Activated B cell treated with CpG ODN at 0.5 μM for 24 hours (primary cell): ENCODE measurements around the gene KLC1. TPM values are rescaled to one million over a fixed set of nuclear protein-coding genes. Genes with fewer than 3 reads are reported as not detected.

Experiments
- ATAC-seq: fragments of 200-7000 bp; cut with Tn5 transposase; one replicate; pipeline ENCODE4 v1.10.0; 2021; ENCODE audit warnings: low read depth, mild to moderate bottlenecking, moderate library complexity
- CTCF ChIA-PET: fragments of 350-600 bp; sonication (Branson Sonifier 250); formaldehyde crosslinking; loops from one replicate; lab custom pipeline; 2021; ENCODE audit warnings: antibody characterized with exemption; lab: Charles Lee
- POLR2A ChIA-PET: fragments of 350-600 bp; sonication (Branson Sonifier 250); formaldehyde crosslinking; loops from one replicate; lab custom pipeline; 2021; ENCODE audit warnings: antibody characterized with exemption; lab: Charles Lee
- DNase-seq: peaks from one replicate; pipeline ENCODE4 v3.0.0; 2022
- H3K27ac Mint-ChIP-seq: one replicate; pipeline ENCODE4 v1.8.0; 2020; ENCODE audit warnings: mixed read lengths
- H3K27me3 Mint-ChIP-seq: one replicate; pipeline ENCODE4 v1.8.0; 2021; ENCODE audit warnings: mixed read lengths
- H3K36me3 Mint-ChIP-seq: one replicate; pipeline ENCODE4 v1.8.0; 2021; ENCODE audit warnings: low read depth, mixed read lengths
- H3K4me1 Mint-ChIP-seq: one replicate; pipeline ENCODE4 v1.8.0; 2021; ENCODE audit warnings: mixed read lengths
- H3K4me3 Mint-ChIP-seq: one replicate; pipeline ENCODE4 v1.8.0; 2020; ENCODE audit warnings: mild to moderate bottlenecking, mixed read lengths
- H3K9me3 Mint-ChIP-seq: one replicate; pipeline ENCODE4 v1.8.0; 2020; ENCODE audit warnings: mixed read lengths
- CTCF ChIP-seq: fragments of 200-600 bp; IDR thresholded peaks from one replicate; pipeline ENCODE4 v1.8.0; 2022; ENCODE audit warnings: antibody characterized with exemption, mild to moderate bottlenecking
- intact Hi-C: fragments of 100-400 bp; cut with micrococcal nuclease; formaldehyde crosslinking; loops from one replicate; pipeline ENCODE4 v1.15.1; 2024
- total RNA-seq: library from RNA; stranded (reverse); gene quantifications from 2 replicates; pipeline ENCODE4 v1.2.3, GENCODE V29; 2022

The KLC1 gene
- total RNA-seq, 1 donor from 2014 or later: 153 TPM

GRCh38 chr14:103671911-103672310, 42.9 kb downstream of the KLC1 start:
- H3K27me3 Mint-ChIP-seq: no peaks in the 10 kb centered on the region
- ATAC-seq (no peak), DNase-seq (no peak)
- peaks cover 80% of the 10 kb centered on the region for H3K36me3 Mint-ChIP-seq
- intact Hi-C loops: no loop called here
- CTCF ChIA-PET: no interaction called here
- no peaks in the 10 kb centered on the region for H3K4me1 Mint-ChIP-seq
- no peak for TF ChIP-seq CTCF
- H3K4me3 Mint-ChIP-seq: no peak overlapping the region
- POLR2A ChIA-PET: no interaction called here
- no peak overlapping the region for H3K27ac Mint-ChIP-seq
- no peaks in the 10 kb centered on the region for H3K9me3 Mint-ChIP-seq

- POLR2A ChIA-PET: no interaction called here
- DNase-seq: no peak
- intact Hi-C loops: no loop called here
- Mint-ChIP-seq H3K27me3 (no peaks in the 10 kb centered on the region), H3K36me3 (peaks cover 79% of the 10 kb centered on the region), H3K4me1 (peaks cover 16% of the 10 kb centered on the region), H3K27ac (no peak overlapping the region), H3K9me3 (no peaks in the 10 kb centered on the region), H3K4me3 (no peak overlapping the region)
- ATAC-seq: no peak
- no peak for TF ChIP-seq CTCF
- CTCF ChIA-PET: no interaction called here
These were observed 46.9 kb downstream of the KLC1 start for GRCh38 chr14:103675957-103676356.

GRCh38 chr14:103676881-103677675, 48.1 kb downstream of the KLC1 start:
- ChIA-PET CTCF (no interaction called here), POLR2A (no interaction called here)
- TF ChIP-seq CTCF: no peak
- Mint-ChIP-seq H3K9me3 (no peaks in the 10 kb centered on the region), H3K36me3 (peaks cover 77% of the 10 kb centered on the region), H3K4me1 (peaks cover 16% of the 10 kb centered on the region), H3K27me3 (no peaks in the 10 kb centered on the region), H3K27ac (no peak overlapping the region), H3K4me3 (no peak overlapping the region)
- DNase-seq (no peak), ATAC-seq (no peak)
- intact Hi-C loops: no loop called here

GRCh38 chr14:103679351-103679750, 50.3 kb downstream of the KLC1 start:
- H3K36me3 Mint-ChIP-seq: peaks cover 74% of the 10 kb centered on the region
- H3K27me3 Mint-ChIP-seq: no peaks in the 10 kb centered on the region
- intact Hi-C loops: loop anchor here (1.0 kb wide), 3 partner anchors 50 to 107 kb away; partner anchors contain the start of gene KLC1
- ATAC-seq: peak; percentile 99
- ChIA-PET POLR2A (interaction anchor here (0.6 to 1.4 kb wide), 3 partner anchors 12 to 117 kb away, joined by 3 to 9 read pairs (median 4); partner anchors contain the start of genes BAG5 and COA8), CTCF (interaction anchor here (0.6 to 2.2 kb wide), 13 partner anchors 9 to 122 kb away, joined by 3 to 12 read pairs (median 4); partner anchors contain the start of gene KLC1)
- peak overlapping the region; percentile 60 for H3K27ac Mint-ChIP-seq
- peak; percentile 54 for DNase-seq
- no peak overlapping the region for H3K4me3 Mint-ChIP-seq
- no peaks in the 10 kb centered on the region for H3K9me3 Mint-ChIP-seq
- no peak for TF ChIP-seq CTCF
- peaks cover 16% of the 10 kb centered on the region for H3K4me1 Mint-ChIP-seq

- H3K9me3 Mint-ChIP-seq: no peaks in the 10 kb centered on the region
- ChIA-PET POLR2A (interaction anchor here (0.7 to 1.4 kb wide), 2 partner anchors 118 to 1732 kb away, joined by 3 to 6 read pairs; partner anchors contain the start of genes BAG5 and COA8), CTCF (interaction anchor here (0.7 to 2.2 kb wide), 11 partner anchors 11 to 162 kb away, joined by 3 to 12 read pairs (median 4); partner anchors contain the start of gene KLC1)
- no peak overlapping the region for H3K4me3 Mint-ChIP-seq
- no peak overlapping the region for H3K27ac Mint-ChIP-seq
- DNase-seq: no peak
- H3K4me1 Mint-ChIP-seq: peaks cover 16% of the 10 kb centered on the region
- no peak for TF ChIP-seq CTCF
- H3K27me3 Mint-ChIP-seq: no peaks in the 10 kb centered on the region
- no peak for ATAC-seq
- intact Hi-C loops: no loop called here
- peaks cover 77% of the 10 kb centered on the region for H3K36me3 Mint-ChIP-seq
These were observed 51.6 kb downstream of the KLC1 start for GRCh38 chr14:103680491-103681231.
